ENCODE results near the gene MAGOH. TPM values are rescaled to one million over a fixed set of nuclear protein-coding genes. Genes with fewer than 3 reads are reported as not detected.

The MAGOH gene
- total RNA-seq, 2 experiments from 2014 or later = 59.1 to 65.2 TPM

DNA sequence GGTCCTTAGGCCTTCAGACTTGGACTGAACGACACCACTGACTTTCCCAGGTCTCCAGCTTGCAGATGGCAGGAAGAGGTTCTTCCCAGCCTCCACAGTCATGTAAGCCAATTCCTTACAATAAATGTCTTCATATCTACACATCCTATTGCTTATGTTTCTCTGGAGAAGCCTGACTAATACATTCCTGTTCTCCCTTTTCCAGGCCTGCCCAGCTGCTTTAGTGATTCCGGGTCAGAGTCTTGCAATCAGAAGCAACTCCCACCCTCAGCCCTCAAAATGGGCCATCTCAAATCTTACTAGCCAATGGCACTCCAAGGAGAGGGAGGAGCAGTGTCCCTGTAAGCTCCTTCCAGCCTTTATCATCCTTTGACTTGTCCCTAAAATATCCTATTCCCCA, 58.1 kb downstream of the MAGOH start:
- Histone ChIP-seq H3K9me3 (ENCODE audit: control insufficient read depth in 1 of 2, insufficient read depth in 1 of 2, low read length in 2 of 2) (peaks cover 0 to 5% of the 10 kb centered on the region in 2 experiments), H3K36me3 (ENCODE audit: insufficient read depth, low read length) (no peaks in the 10 kb centered on the region), H3K4me1 (ENCODE audit: insufficient read depth, low read length) (peaks cover 4% of the 10 kb centered on the region), H3K27ac (ENCODE audit: low read depth in 1 of 2, low read length in 2 of 2) (no peak overlapping the region), H3K4me3 (ENCODE audit: low read length) (no peak overlapping the region), H3K27me3 (ENCODE audit: control insufficient read depth in 1 of 2, insufficient read depth in 2 of 2, low read length in 2 of 2) (peaks cover 0 to 2% of the 10 kb centered on the region in 2 experiments)
- Mint-ChIP-seq H3K4me3 (no peak overlapping the region), H3K36me3 (ENCODE audit: low read depth) (no peaks in the 10 kb centered on the region), H3K4me1 (ENCODE audit: low read depth) (no peaks in the 10 kb centered on the region), H3K27ac (no peak overlapping the region), H3K9me3 (no peaks in the 10 kb centered on the region), H3K27me3 (peaks cover 21% of the 10 kb centered on the region)
- TF ChIP-seq, protein P1, sequence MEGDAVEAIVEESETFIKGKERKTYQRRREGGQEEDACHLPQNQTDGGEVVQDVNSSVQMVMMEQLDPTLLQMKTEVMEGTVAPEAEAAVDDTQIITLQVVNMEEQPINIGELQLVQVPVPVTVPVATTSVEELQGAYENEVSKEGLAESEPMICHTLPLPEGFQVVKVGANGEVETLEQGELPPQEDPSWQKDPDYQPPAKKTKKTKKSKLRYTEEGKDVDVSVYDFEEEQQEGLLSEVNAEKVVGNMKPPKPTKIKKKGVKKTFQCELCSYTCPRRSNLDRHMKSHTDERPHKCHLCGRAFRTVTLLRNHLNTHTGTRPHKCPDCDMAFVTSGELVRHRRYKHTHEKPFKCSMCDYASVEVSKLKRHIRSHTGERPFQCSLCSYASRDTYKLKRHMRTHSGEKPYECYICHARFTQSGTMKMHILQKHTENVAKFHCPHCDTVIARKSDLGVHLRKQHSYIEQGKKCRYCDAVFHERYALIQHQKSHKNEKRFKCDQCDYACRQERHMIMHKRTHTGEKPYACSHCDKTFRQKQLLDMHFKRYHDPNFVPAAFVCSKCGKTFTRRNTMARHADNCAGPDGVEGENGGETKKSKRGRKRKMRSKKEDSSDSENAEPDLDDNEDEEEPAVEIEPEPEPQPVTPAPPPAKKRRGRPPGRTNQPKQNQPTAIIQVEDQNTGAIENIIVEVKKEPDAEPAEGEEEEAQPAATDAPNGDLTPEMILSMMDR (IDR thresholded peaks at IDR 0.05) = no peak
- DNase-seq (no peak), ATAC-seq (ENCODE audit: poor library complexity) (no peak)
- CTCF ChIA-PET = no interaction called here
- POLR2A ChIA-PET = no interaction called here
- intact Hi-C loops (cut with DNase I, micrococcal nuclease) = loop anchor here in 1 of 2 experiments (5.0 kb wide), 1 partner anchor 273 kb away; no protein-coding TSS in a partner anchor

Other genes with a start within 250 kb of the MAGOH start
- gene PODN, start 176.3 kb downstream of the MAGOH start, total RNA-seq = not detected
- gene SLC1A7, start 95.9 kb downstream of the MAGOH start, total RNA-seq = not detected
- gene CPT2, start 41.7 kb downstream of the MAGOH start, total RNA-seq = 10 to 100 TPM; 10.6 to 12.0 TPM
- gene CZIB, start 17.9 kb downstream of the MAGOH start, total RNA-seq = 10 to 100 TPM; 28.8 to 28.9 TPM
- 10 to 100 TPM in 1 of 2 experiments, 1 to 10 TPM in 1; 8.1 to 11.5 TPM for gene LRP8, start 89.6 kb upstream of the MAGOH start, total RNA-seq
- gene DMRTB1, start 220.9 kb upstream of the MAGOH start, total RNA-seq = not detected

Data from CD4-positive, alpha-beta T cell (primary cell).